ENCODE data around the gene FOXK2. TPM values are rescaled to one million over a fixed set of nuclear protein-coding genes. Genes with fewer than 3 reads are reported as not detected.

FOXK2 gene
- total RNA-seq, 1 donor from 2014 or later, result 27.7 TPM

DNA sequence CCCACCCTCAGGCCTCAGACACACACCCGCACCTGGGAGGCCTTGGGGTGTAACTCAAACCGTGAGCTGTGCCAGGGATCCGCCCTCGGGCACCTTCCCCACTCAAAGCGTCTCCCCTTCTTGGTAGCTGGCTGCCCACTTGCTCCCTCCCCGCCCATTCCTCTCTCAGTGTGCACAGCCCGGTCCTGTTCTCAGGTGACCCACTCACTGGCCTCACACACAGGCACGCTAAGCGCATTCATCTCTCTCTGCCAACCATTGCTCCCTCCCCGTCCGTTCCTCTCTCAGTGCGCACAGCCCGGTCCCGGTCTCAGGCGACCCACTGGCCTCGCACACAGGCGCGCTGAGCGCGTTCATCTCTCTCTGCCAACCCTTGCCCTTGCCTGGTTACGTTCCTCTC lies 107.9 kb downstream of the FOXK2 start:
- peaks cover 0 to 5% (median 0%) of the 10 kb centered on the region in 3 donors for H3K4me1 ChIP-seq (ENCODE audit: control insufficient read depth in 3 of 3, insufficient read depth in 3 of 3, low read length in 3 of 3)
- H3K4me3 ChIP-seq (ENCODE audit: low read length in 3 of 3), result no peak overlapping the region
- no peaks in the 10 kb centered on the region for H3K9me3 ChIP-seq (ENCODE audit: control insufficient read depth in 3 of 3, low read length in 3 of 3)
- no peaks in the 10 kb centered on the region for H3K27me3 ChIP-seq (ENCODE audit: control insufficient read depth in 3 of 3, insufficient read depth in 3 of 3, low read length in 3 of 3)
- H3K9ac ChIP-seq (ENCODE audit: low read depth in 1 of 3, low read length in 3 of 3), result no peak overlapping the region
- H3K27ac ChIP-seq (ENCODE audit: low read depth, low read length), result no peak overlapping the region
- H3K36me3 ChIP-seq (ENCODE audit: control insufficient read depth in 3 of 3, insufficient read depth in 3 of 3, low read length in 3 of 3), result peaks cover 33 to 45% (median 34%) of the 10 kb centered on the region in 3 donors

DNA sequence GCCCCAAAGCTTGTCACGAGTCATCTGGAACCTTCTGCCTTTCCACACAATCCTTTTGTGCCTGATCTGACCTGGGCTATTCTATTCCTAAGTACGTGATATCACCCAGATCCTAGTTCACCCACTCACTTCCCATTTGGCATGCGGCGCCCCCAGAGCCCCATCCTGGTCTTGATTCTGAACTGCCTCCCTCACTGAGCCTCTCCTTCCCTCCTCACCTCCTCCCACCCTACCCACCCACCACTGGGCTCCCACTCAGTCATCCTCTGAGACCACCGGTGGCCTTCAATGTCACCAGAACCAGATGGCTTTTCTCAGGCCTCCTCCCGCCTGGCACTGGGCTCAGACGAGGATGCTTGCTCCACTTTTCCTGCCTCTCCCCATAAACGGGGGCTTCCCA lies 110.2 kb downstream of the FOXK2 start:
- Histone ChIP-seq H3K27me3 (ENCODE audit: control insufficient read depth in 3 of 3, insufficient read depth in 3 of 3, low read length in 3 of 3) (no peaks in the 10 kb centered on the region), H3K9ac (ENCODE audit: low read depth in 1 of 3, low read length in 3 of 3) (no peak overlapping the region), H3K27ac (ENCODE audit: low read depth, low read length) (no peak overlapping the region), H3K9me3 (ENCODE audit: control insufficient read depth in 3 of 3, low read length in 3 of 3) (no peaks in the 10 kb centered on the region), H3K4me3 (ENCODE audit: low read length in 3 of 3) (no peak overlapping the region), H3K36me3 (ENCODE audit: control insufficient read depth in 3 of 3, insufficient read depth in 3 of 3, low read length in 3 of 3) (peaks cover 33 to 42% (median 35%) of the 10 kb centered on the region in 3 donors), H3K4me1 (ENCODE audit: control insufficient read depth in 3 of 3, insufficient read depth in 3 of 3, low read length in 3 of 3) (peaks cover 0 to 5% (median 0%) of the 10 kb centered on the region in 3 donors)

DNA sequence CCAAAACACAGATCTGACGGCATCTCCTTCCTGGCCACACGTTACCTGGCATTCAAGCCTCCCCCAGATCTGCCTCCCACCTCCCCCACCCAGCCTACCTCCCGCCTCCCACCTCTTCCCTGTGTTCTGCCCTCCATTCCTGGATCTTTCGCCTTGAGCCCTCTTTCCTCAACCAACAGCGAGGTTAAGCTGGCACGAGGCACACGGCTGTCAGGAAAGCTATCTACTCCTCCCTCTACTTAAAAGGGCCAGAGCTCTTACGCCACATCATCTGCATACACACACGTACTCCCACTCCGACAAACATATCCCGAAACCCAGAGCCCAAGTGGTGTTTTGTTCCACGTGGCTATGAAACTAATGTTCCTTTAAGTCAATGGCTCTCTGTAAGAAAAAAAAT lies 110.7 kb downstream of the FOXK2 start:
- H3K9me3 ChIP-seq (ENCODE audit: control insufficient read depth in 3 of 3, low read length in 3 of 3), result no peaks in the 10 kb centered on the region
- H3K36me3 ChIP-seq (ENCODE audit: control insufficient read depth in 3 of 3, insufficient read depth in 3 of 3, low read length in 3 of 3), result peaks cover 29 to 37% (median 32%) of the 10 kb centered on the region in 3 donors
- no peak overlapping the region for H3K4me3 ChIP-seq (ENCODE audit: low read length in 3 of 3)
- no peaks in the 10 kb centered on the region for H3K27me3 ChIP-seq (ENCODE audit: control insufficient read depth in 3 of 3, insufficient read depth in 3 of 3, low read length in 3 of 3)
- H3K9ac ChIP-seq (ENCODE audit: low read depth in 1 of 3, low read length in 3 of 3), result no peak overlapping the region
- no peak overlapping the region for H3K27ac ChIP-seq (ENCODE audit: low read depth, low read length)
- H3K4me1 ChIP-seq (ENCODE audit: control insufficient read depth in 3 of 3, insufficient read depth in 3 of 3, low read length in 3 of 3), result peaks cover 0 to 5% (median 0%) of the 10 kb centered on the region in 3 donors

DNA sequence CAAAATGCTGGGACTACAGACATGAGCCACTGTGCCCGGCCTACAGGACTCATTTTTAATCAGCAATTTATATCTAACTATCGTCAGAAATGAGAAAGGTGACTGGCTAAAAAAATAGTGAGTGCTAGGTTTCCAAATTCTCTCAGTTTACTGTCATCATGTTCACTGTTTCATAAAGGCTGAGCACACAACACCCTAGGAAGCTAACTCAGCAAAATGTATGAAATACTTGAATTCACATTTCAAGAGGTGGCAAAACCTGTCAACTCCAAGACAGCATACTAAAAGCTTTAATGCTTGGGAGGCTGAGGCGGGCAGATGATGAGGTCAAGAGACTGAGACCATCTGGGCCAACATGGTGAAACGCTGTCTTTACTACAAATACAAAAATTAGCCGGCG lies 112.0 kb downstream of the FOXK2 start:
- Histone ChIP-seq H3K9ac (ENCODE audit: low read depth in 1 of 3, low read length in 3 of 3) (no peak overlapping the region), H3K36me3 (ENCODE audit: control insufficient read depth in 3 of 3, insufficient read depth in 3 of 3, low read length in 3 of 3) (peaks cover 22 to 31% (median 27%) of the 10 kb centered on the region in 3 donors), H3K9me3 (ENCODE audit: control insufficient read depth in 3 of 3, low read length in 3 of 3) (no peaks in the 10 kb centered on the region), H3K4me1 (ENCODE audit: control insufficient read depth in 3 of 3, insufficient read depth in 3 of 3, low read length in 3 of 3) (peaks cover 0 to 5% (median 0%) of the 10 kb centered on the region in 3 donors), H3K4me3 (ENCODE audit: low read length in 3 of 3) (no peak overlapping the region), H3K27me3 (ENCODE audit: control insufficient read depth in 3 of 3, insufficient read depth in 3 of 3, low read length in 3 of 3) (no peaks in the 10 kb centered on the region), H3K27ac (ENCODE audit: low read depth, low read length) (no peak overlapping the region)

DNA sequence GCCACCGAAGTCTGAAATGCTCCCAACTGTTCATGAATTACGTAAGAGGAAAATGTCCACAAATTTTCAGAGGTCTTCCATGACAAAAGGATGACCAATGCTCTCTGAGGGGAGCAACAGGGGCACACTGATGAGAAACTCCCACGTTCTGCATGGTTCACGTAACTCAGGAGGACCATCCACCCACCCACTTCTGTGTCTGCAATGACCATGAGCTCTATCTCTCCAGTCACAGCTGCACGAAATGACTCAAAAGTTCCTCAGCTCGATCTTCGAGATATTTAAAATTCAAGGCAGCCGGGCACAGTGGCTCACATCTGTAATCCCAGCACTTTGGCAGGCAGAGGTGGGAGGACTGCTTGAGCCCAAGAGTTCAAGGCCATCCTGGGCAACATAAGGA lies 112.9 kb downstream of the FOXK2 start:
- Histone ChIP-seq H3K27me3 (ENCODE audit: control insufficient read depth in 3 of 3, insufficient read depth in 3 of 3, low read length in 3 of 3) (no peaks in the 10 kb centered on the region), H3K4me1 (ENCODE audit: control insufficient read depth in 3 of 3, insufficient read depth in 3 of 3, low read length in 3 of 3) (peaks cover 0 to 1% (median 0%) of the 10 kb centered on the region in 3 donors), H3K9me3 (ENCODE audit: control insufficient read depth in 3 of 3, low read length in 3 of 3) (no peaks in the 10 kb centered on the region), H3K9ac (ENCODE audit: low read depth in 1 of 3, low read length in 3 of 3) (no peak overlapping the region), H3K27ac (ENCODE audit: low read depth, low read length) (no peak overlapping the region), H3K36me3 (ENCODE audit: control insufficient read depth in 3 of 3, insufficient read depth in 3 of 3, low read length in 3 of 3) (peaks cover 15 to 24% (median 23%) of the 10 kb centered on the region in 3 donors), H3K4me3 (ENCODE audit: low read length in 3 of 3) (no peak overlapping the region)

DNA sequence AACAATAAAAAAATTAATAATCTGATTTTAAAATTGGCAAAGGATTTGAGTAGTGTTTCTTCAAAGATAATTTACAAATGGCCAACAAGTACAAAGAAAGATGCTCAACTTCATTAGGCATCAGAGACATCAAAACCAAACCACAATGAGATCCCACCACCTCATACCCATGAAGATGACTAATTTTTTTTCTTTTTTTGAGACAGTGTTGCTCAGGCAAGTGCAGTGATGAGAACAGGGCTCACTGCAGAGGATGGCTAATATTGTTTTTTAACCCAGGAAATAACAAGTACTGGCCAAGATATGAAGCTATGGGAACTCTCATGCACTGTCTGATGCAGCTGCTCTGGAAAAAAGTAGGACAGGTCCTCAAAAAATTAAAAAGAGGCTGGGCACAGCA lies 113.8 kb downstream of the FOXK2 start:
- H3K9ac ChIP-seq (ENCODE audit: low read depth in 1 of 3, low read length in 3 of 3), result no peak overlapping the region
- no peaks in the 10 kb centered on the region for H3K9me3 ChIP-seq (ENCODE audit: control insufficient read depth in 3 of 3, low read length in 3 of 3)
- no peaks in the 10 kb centered on the region for H3K4me1 ChIP-seq (ENCODE audit: control insufficient read depth in 3 of 3, insufficient read depth in 3 of 3, low read length in 3 of 3)
- no peak overlapping the region for H3K27ac ChIP-seq (ENCODE audit: low read depth, low read length)
- peaks cover 8 to 23% (median 22%) of the 10 kb centered on the region in 3 donors for H3K36me3 ChIP-seq (ENCODE audit: control insufficient read depth in 3 of 3, insufficient read depth in 3 of 3, low read length in 3 of 3)
- H3K27me3 ChIP-seq (ENCODE audit: control insufficient read depth in 3 of 3, insufficient read depth in 3 of 3, low read length in 3 of 3), result no peaks in the 10 kb centered on the region
- no peak overlapping the region for H3K4me3 ChIP-seq (ENCODE audit: low read length in 3 of 3)

DNA sequence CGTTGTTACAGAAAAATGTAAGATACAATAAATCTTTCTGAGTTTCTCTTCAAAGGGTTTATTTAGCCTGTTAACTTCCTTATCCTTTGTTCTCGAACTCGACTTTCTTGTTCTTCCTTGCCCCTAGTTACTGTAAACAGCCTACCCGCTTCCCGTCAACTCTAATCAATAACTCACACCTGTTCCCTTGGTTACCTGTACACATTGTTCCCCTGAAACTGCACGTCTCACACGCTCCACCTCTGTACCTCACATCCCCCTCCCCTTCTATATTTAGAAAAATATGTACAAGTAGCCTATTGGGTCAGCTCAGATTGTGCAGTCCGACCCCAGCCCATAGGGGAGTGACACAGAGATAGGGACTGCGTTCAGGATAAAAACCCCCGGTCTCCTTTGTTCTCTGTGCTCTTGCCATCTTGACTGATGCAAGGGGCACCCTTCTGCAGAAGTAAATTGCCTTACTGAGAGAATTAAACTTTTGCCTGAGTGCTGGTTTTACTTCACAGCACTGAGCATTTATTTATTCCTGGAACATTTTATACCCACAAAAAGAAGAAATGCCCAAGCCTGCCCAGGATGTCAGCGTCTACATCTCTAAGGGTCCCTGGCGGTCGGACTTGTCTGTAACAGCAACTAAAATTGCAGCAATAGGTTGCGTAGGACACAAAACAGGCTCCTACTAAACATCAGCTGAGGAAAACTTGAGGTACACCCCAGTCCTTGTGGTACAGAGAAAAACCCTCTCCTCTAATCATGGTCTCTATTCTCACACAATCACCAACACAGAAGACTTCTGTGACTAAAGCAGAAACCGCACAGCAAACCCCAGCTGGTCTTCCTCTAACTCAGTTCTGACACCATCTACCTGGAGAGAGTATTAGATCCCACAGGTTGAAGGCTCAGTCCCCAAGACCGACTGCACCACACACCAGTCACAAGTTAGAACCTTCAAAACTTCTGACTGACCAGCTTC lies 117.4 kb downstream of the FOXK2 start:
- H3K4me1 ChIP-seq (ENCODE audit: control insufficient read depth in 3 of 3, insufficient read depth in 3 of 3, low read length in 3 of 3), result peaks cover 0 to 8% (median 6%) of the 10 kb centered on the region in 3 donors
- no peaks in the 10 kb centered on the region for H3K27me3 ChIP-seq (ENCODE audit: control insufficient read depth in 3 of 3, insufficient read depth in 3 of 3, low read length in 3 of 3)
- no peak overlapping the region for H3K4me3 ChIP-seq (ENCODE audit: low read length in 3 of 3)
- H3K36me3 ChIP-seq (ENCODE audit: control insufficient read depth in 3 of 3, insufficient read depth in 3 of 3, low read length in 3 of 3), result peaks cover 5 to 22% (median 6%) of the 10 kb centered on the region in 3 donors
- no peak overlapping the region for H3K27ac ChIP-seq (ENCODE audit: low read depth, low read length)
- H3K9ac ChIP-seq (ENCODE audit: low read depth in 1 of 3, low read length in 3 of 3), result no peak overlapping the region
- no peaks in the 10 kb centered on the region for H3K9me3 ChIP-seq (ENCODE audit: control insufficient read depth in 3 of 3, low read length in 3 of 3)

DNA sequence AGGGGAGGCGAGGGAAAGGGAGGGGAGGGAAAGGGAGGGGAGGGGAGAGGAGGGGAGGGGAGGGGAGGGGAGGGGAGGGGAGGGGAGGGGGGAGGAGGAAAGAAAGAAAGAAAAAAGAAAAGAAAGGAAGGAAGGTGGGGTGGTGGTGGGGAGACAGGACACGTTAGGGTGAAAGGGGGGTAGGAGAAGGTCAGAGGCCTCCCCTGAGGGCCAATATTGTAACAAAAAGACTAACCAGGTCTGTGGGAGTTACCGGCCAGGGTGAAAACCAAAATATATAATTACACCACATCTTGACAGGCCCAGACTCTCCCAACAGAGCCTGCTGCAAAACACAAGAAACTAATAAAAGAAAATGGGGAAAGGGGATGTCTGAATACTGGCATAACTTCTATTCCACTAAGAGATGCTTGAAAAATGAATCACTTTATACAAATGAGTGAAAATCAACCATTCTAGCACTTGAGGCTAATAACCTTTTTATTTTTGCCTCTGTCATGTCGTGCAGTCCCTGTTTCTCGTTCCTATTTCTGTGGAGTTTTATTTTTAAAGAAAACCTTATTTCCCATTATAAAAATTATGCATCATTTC lies 118.7 kb downstream of the FOXK2 start:
- Histone ChIP-seq H3K27ac (ENCODE audit: low read depth, low read length) (no peak overlapping the region), H3K4me3 (ENCODE audit: low read length in 3 of 3) (no peak overlapping the region), H3K9ac (ENCODE audit: low read depth in 1 of 3, low read length in 3 of 3) (no peak overlapping the region), H3K36me3 (ENCODE audit: control insufficient read depth in 3 of 3, insufficient read depth in 3 of 3, low read length in 3 of 3) (peaks cover 13 to 32% (median 18%) of the 10 kb centered on the region in 3 donors), H3K4me1 (ENCODE audit: control insufficient read depth in 3 of 3, insufficient read depth in 3 of 3, low read length in 3 of 3) (peaks cover 0 to 8% (median 6%) of the 10 kb centered on the region in 3 donors), H3K9me3 (ENCODE audit: control insufficient read depth in 3 of 3, low read length in 3 of 3) (no peaks in the 10 kb centered on the region), H3K27me3 (ENCODE audit: control insufficient read depth in 3 of 3, insufficient read depth in 3 of 3, low read length in 3 of 3) (no peaks in the 10 kb centered on the region)

DNA sequence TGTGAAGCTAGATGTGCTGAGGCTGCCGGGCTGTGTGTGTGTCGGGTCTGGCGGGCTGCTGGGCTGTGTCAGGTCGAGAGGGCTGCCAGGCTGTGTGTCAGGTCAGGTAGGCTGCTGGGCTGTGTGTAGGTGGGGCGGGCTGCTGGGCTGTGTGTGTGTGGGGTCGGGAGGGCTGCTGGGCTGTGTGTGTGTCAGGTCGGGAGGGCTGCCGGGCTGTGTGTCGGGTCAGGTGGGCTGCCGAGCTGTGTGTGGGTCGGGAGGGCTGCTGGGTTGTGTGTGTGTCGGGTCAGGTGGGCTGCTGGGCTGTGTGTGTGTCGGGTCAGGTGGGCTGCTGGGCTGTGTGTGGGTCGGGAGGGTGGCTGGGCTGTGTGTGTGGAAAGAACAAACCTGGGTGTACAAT lies 120.1 kb downstream of the FOXK2 start:
- Histone ChIP-seq H3K9me3 (ENCODE audit: control insufficient read depth in 3 of 3, low read length in 3 of 3) (no peaks in the 10 kb centered on the region), H3K9ac (ENCODE audit: low read depth in 1 of 3, low read length in 3 of 3) (no peak overlapping the region), H3K27me3 (ENCODE audit: control insufficient read depth in 3 of 3, insufficient read depth in 3 of 3, low read length in 3 of 3) (no peaks in the 10 kb centered on the region), H3K4me1 (ENCODE audit: control insufficient read depth in 3 of 3, insufficient read depth in 3 of 3, low read length in 3 of 3) (peaks cover 0 to 8% (median 6%) of the 10 kb centered on the region in 3 donors), H3K4me3 (ENCODE audit: low read length in 3 of 3) (no peak overlapping the region), H3K27ac (ENCODE audit: low read depth, low read length) (no peak overlapping the region), H3K36me3 (ENCODE audit: control insufficient read depth in 3 of 3, insufficient read depth in 3 of 3, low read length in 3 of 3) (peaks cover 13 to 38% (median 25%) of the 10 kb centered on the region in 3 donors)

DNA sequence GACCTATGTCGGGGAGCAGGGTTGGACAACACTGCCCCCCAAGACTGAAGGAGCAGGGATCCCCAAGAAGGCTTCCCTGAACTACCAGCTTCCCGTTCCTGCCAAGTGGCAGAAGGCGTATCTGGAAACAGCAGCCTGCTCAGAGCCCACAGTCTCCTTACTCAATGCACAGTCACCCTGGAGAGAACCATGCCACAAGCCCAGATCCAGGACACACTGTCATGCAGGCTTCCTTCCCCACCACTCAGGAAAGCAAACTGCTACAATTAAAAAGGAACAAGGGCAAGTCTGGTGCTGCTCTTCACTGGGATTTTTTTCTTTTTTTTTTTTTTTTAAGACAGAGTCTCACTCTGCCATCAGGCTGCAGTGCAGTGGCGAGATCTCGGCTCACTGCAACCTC lies 120.5 kb downstream of the FOXK2 start:
- Histone ChIP-seq H3K4me1 (ENCODE audit: control insufficient read depth in 3 of 3, insufficient read depth in 3 of 3, low read length in 3 of 3) (peaks cover 0 to 8% (median 6%) of the 10 kb centered on the region in 3 donors), H3K36me3 (ENCODE audit: control insufficient read depth in 3 of 3, insufficient read depth in 3 of 3, low read length in 3 of 3) (peaks cover 13 to 35% (median 25%) of the 10 kb centered on the region in 3 donors), H3K4me3 (ENCODE audit: low read length in 3 of 3) (no peak overlapping the region), H3K9me3 (ENCODE audit: control insufficient read depth in 3 of 3, low read length in 3 of 3) (no peaks in the 10 kb centered on the region), H3K9ac (ENCODE audit: low read depth in 1 of 3, low read length in 3 of 3) (no peak overlapping the region), H3K27me3 (ENCODE audit: control insufficient read depth in 3 of 3, insufficient read depth in 3 of 3, low read length in 3 of 3) (no peaks in the 10 kb centered on the region), H3K27ac (ENCODE audit: low read depth, low read length) (no peak overlapping the region)

All from skeletal muscle tissue (tissue), 4 donors.